Endothelial cell of umbilical vein (primary cell): Measurements from ENCODE around the gene ACBD7. TPM values are rescaled to one million over a fixed set of nuclear protein-coding genes. Genes with fewer than 3 reads are reported as not detected.

Experiments
- BruUV-seq: library from RNA; stranded (reverse); fragments of 400-500 nt; replicated peaks from 2 replicates; lab custom pipeline; 2021; lab: Mats Ljungman, UMichigan
- CTCF ChIA-PET: fragments of 300-600, 350-600 bp; sonication (Branson Sonifier 250); formaldehyde crosslinking; loops from one replicate; lab custom pipeline; 2021; ENCODE audit warnings: antibody characterized with exemption, inconsistent platforms; lab: Charles Lee
- POLR2A ChIA-PET: fragments of 300-600, 350-600 bp; sonication (Branson Sonifier 250); formaldehyde crosslinking; loops from one replicate; lab custom pipeline; 2021; ENCODE audit warnings: antibody characterized with exemption, inconsistent platforms; lab: Charles Lee
- DNase-seq: peaks from one replicate; pipeline ENCODE4 v3.0.0-alpha.2; 2011; ENCODE audit warnings: low read depth, low spot score
- FAIRE-seq: peaks from 2 replicates; lab custom pipeline; 2011; peaks lifted over from hg19 to GRCh38; lab: Jason Lieb, UNC
- H2AFZ ChIP-seq: 2 replicates; pipeline ENCODE4 v1.6.0; 2012; ENCODE audit warnings: low read depth, low read length, control low read depth, inconsistent platforms
- H3K27ac ChIP-seq: 2 replicates; pipeline ENCODE4 v1.5.1; 2011; ENCODE audit warnings: low read depth, mild to moderate bottlenecking, control low read depth, low read length, moderate library complexity; ENCODE audit not compliant: insufficient read depth
- H3K27me3 ChIP-seq, 2 experiments: 2 replicates each; pipeline versions ENCODE4 v1.6.0 to v1.6.1; 2011; ENCODE audit warnings: low read length in 2 of 2, mixed read lengths in 1 of 2; ENCODE audit not compliant: control insufficient read depth in 2 of 2, insufficient read depth in 2 of 2
- H3K36me3 ChIP-seq, 2 experiments: 2 replicates in 1 of 2; 3 replicates in 1 of 2; pipeline ENCODE4 v1.5.1; 2011; ENCODE audit warnings: low read length in 2 of 2, mild to moderate bottlenecking in 1 of 2, moderate library complexity in 1 of 2; ENCODE audit not compliant: control insufficient read depth in 2 of 2, insufficient read depth in 2 of 2; ENCODE audit errors: extremely low read depth in 1 of 2
- H3K4me1 ChIP-seq: 3 replicates; pipeline ENCODE4 v1.5.1; 2011; ENCODE audit warnings: mild to moderate bottlenecking, low read length; ENCODE audit not compliant: control insufficient read depth, insufficient read depth; ENCODE audit errors: extremely low read depth
- H3K4me2 ChIP-seq: 2 replicates; pipeline ENCODE4 v1.6.1; 2011; ENCODE audit warnings: low read length, control low read depth, mixed read lengths; ENCODE audit not compliant: insufficient read depth
- H3K4me3 ChIP-seq, 3 experiments: fragments of 200-600 bp in 1 of 3; sonication (generic), shearing (Covaris generic) in 1 of 3; replicated peaks in 1 of 3; 2 replicates each; pipeline ENCODE4 v1.5.1; 2011 to 2016; ENCODE audit warnings: control low read depth in 3 of 3, low read length in 3 of 3, mild to moderate bottlenecking in 2 of 3, inconsistent platforms in 1 of 3, low read depth in 1 of 3, moderate library complexity in 1 of 3; ENCODE audit not compliant: insufficient read depth in 1 of 3
- H3K79me2 ChIP-seq: 2 replicates; pipeline ENCODE4 v1.6.0; 2012; ENCODE audit warnings: low read length, inconsistent platforms; ENCODE audit not compliant: control insufficient read depth, insufficient read depth
- H3K9ac ChIP-seq: replicated peaks from 2 replicates; pipeline ENCODE3; 2011; ENCODE audit warnings: low read length, control low read depth; ENCODE audit not compliant: insufficient read depth; ENCODE audit errors: extremely low read depth
- H3K9me1 ChIP-seq: replicated peaks from 3 replicates; pipeline ENCODE4 v1.6.0; 2011; ENCODE audit warnings: mild to moderate bottlenecking, low read length; ENCODE audit not compliant: control insufficient read depth, insufficient read depth; ENCODE audit errors: extremely low read depth
- H3K9me3 ChIP-seq: replicated peaks from 2 replicates; pipeline ENCODE4 v1.5.1; 2012; ENCODE audit warnings: low read length, inconsistent platforms; ENCODE audit not compliant: control insufficient read depth, insufficient read depth
- H4K20me1 ChIP-seq: replicated peaks from 2 replicates; pipeline ENCODE3; 2011; ENCODE audit warnings: mild to moderate bottlenecking, low read length; ENCODE audit not compliant: control insufficient read depth, insufficient read depth; ENCODE audit errors: extremely low read depth
- EZH2 ChIP-seq: IDR thresholded peaks from 2 replicates; pipeline ENCODE4 v1.6.1; 2012; ENCODE audit warnings: borderline replicate concordance, low read depth, mild to moderate bottlenecking, moderate library complexity, low read length, inconsistent platforms; ENCODE audit not compliant: severe bottlenecking
- FOS ChIP-seq: IDR thresholded peaks from 2 replicates; pipeline ENCODE4 v1.6.1; 2011; ENCODE audit warnings: mild to moderate bottlenecking, low read length, moderate library complexity, borderline replicate concordance; ENCODE audit not compliant: insufficient read depth
- GATA2 ChIP-seq: IDR thresholded peaks from 2 replicates; pipeline ENCODE4 v1.7.0; 2011; ENCODE audit warnings: low read depth, mild to moderate bottlenecking, moderate library complexity, mixed read lengths, low read length; ENCODE audit not compliant: insufficient read length, insufficient read depth
- JUN ChIP-seq: IDR thresholded peaks from 2 replicates; pipeline ENCODE4 v1.6.1; 2011; ENCODE audit warnings: borderline replicate concordance, low read depth; ENCODE audit not compliant: insufficient read length, insufficient read depth
- MAX ChIP-seq: IDR thresholded peaks from 2 replicates; pipeline ENCODE4 v1.6.1; 2011; ENCODE audit not compliant: insufficient read depth, insufficient read length
- MYC ChIP-seq: IDR thresholded peaks from one replicate; pipeline ENCODE4 v1.6.1; 2011; ENCODE audit warnings: mild to moderate bottlenecking, low read depth, low read length
- POLR2A ChIP-seq: IDR thresholded peaks from 2 replicates; pipeline ENCODE4 v1.6.1; 2012; ENCODE audit warnings: low read depth, mild to moderate bottlenecking, control low read depth, low read length
- POLR2AphosphoS5 ChIP-seq: IDR thresholded peaks from 2 replicates; pipeline ENCODE4 v1.6.1; 2012; ENCODE audit warnings: low read depth, mild to moderate bottlenecking, control low read depth, low read length, moderate library complexity; ENCODE audit not compliant: insufficient read depth
- dilution Hi-C: fragments of 300-500 bp; cut with MboI; formaldehyde crosslinking; loops from one replicate; pipeline ENCODE4 v1.15.0; 2019; ENCODE audit warnings: low sequenced_read_pairs; ENCODE audit not compliant: extremely low pct_ligation_motif_present
- intact Hi-C: fragments of 100-400 bp; cut with micrococcal nuclease; formaldehyde crosslinking; loops from one replicate; pipeline ENCODE4 v1.10.0; 2022
- polyA plus RNA-seq, 4 experiments: library from polyadenylated mRNA; depleted of rRNA in 3 of 4; stranded (reverse) in 3 of 4; unstranded in 1 of 4; fragments of >200 nt; gene quantifications; 2 replicates each; pipeline versions ENCODE4 v1.2.1 to v1.2.3, GENCODE V29; 2011 to 2012; ENCODE audit warnings: missing spikeins in 1 of 4
- total RNA-seq: library from RNA; stranded (reverse); gene quantifications from 2 replicates; pipeline ENCODE4 v1.2.3, GENCODE V29; 2021
- TF ChIP-seq, protein P1 (sequence below), 2 donors: IDR thresholded peaks; 1 replicate in 1 of 2; 2 replicates in 1 of 2; pipeline ENCODE4 v1.5.1; 2011; ENCODE audit warnings: low read length in 2 of 2, mild to moderate bottlenecking in 2 of 2, moderate library complexity in 2 of 2, control low read depth in 1 of 2, inconsistent platforms in 1 of 2, low read depth in 1 of 2; ENCODE audit not compliant: insufficient read depth in 1 of 2; ENCODE audit errors: extremely low read depth in 1 of 2

The ACBD7 gene
- total and polyA plus RNA-seq, 2 donors (not counting 3 experiments of a cell fraction or from before 2014, with no cell fraction given): 1.2 to 2.8 TPM

DNA sequence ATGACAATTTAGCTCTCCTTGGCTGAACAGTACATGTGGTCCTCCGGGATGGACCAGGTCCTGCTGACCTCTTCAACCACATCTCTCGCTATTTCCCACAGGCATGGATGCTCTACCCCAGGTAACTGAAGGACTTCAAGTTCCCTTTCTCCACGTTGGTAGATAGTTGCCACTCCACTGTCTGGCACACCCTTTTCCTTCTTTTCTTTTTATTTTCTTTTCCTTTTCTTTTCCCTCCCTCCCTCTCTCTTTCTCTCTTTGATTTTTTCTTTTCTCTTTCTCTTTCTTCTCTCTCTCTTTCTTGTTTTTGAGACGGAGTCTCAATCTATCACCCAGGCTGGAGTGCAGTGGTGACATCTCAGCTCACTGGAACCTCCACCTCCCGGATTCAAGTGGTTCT lies 2.8 kb upstream of the ACBD7 start:
- intact Hi-C loops: no loop called here
- CTCF ChIA-PET: no interaction called here

More for the DNA sequence above, 2.8 kb upstream of the ACBD7 start:
- POLR2A ChIA-PET: no interaction called here
- no TSS peak for BruUV-seq
- H3K4me3 ChIP-seq: no peak overlapping the region
- DNase-seq (no peak), FAIRE-seq (no peak)
- no peaks in the 10 kb centered on the region for H3K9me3 ChIP-seq
- no peaks in the 10 kb centered on the region for H4K20me1 ChIP-seq
- H3K79me2 ChIP-seq: no peaks in the 10 kb centered on the region
- no peak overlapping the region for H2AFZ ChIP-seq
- no peak overlapping the region for H3K27ac ChIP-seq
- H3K4me2 ChIP-seq: no peak overlapping the region
- no peak overlapping the region for H3K9ac ChIP-seq
- H3K4me1 ChIP-seq: peaks cover 3% of the 10 kb centered on the region
- no peaks in the 10 kb centered on the region for H3K27me3 ChIP-seq
- TF ChIP-seq POLR2A: no peak
- TF ChIP-seq POLR2AphosphoS5: no peak
- no peak for TF ChIP-seq FOS
- no peak for TF ChIP-seq MAX
- no peak for TF ChIP-seq MYC
- TF ChIP-seq JUN: no peak
- TF ChIP-seq, protein P1, sequence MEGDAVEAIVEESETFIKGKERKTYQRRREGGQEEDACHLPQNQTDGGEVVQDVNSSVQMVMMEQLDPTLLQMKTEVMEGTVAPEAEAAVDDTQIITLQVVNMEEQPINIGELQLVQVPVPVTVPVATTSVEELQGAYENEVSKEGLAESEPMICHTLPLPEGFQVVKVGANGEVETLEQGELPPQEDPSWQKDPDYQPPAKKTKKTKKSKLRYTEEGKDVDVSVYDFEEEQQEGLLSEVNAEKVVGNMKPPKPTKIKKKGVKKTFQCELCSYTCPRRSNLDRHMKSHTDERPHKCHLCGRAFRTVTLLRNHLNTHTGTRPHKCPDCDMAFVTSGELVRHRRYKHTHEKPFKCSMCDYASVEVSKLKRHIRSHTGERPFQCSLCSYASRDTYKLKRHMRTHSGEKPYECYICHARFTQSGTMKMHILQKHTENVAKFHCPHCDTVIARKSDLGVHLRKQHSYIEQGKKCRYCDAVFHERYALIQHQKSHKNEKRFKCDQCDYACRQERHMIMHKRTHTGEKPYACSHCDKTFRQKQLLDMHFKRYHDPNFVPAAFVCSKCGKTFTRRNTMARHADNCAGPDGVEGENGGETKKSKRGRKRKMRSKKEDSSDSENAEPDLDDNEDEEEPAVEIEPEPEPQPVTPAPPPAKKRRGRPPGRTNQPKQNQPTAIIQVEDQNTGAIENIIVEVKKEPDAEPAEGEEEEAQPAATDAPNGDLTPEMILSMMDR (IDR thresholded peaks at IDR 0.05; ENCODE audit: extremely low read depth in 1 of 2, insufficient read depth in 1 of 2, low read depth in 1 of 2, low read length in 2 of 2): no peak
- TF ChIP-seq GATA2: no peak
- no peak for TF ChIP-seq EZH2
- dilution Hi-C loops: no loop called here
- no peaks in the 10 kb centered on the region for H3K36me3 ChIP-seq
- no peaks in the 10 kb centered on the region for H3K9me1 ChIP-seq
